AG10803 (cell line): ENCODE data around the gene SCN5A.
"Not testable (repeated sequence)": the region's sequence is repeated elsewhere in the genome, so short reads cannot be mapped to it uniquely, and the experiment has no call there.

Experiments
- DNase-seq: peaks from one replicate; pipeline ENCODE4 v3.0.0; 2010; ENCODE audit warnings: low read depth
- H3K4me3 ChIP-seq: 2 replicates; pipeline ENCODE4 v1.5.1; 2011; ENCODE audit warnings: mild to moderate bottlenecking, low read length, control low read depth
- TF ChIP-seq, protein P1 (sequence below): conservative IDR thresholded peaks from 2 replicates; pipeline ENCODE4 v1.5.1; 2011; ENCODE audit warnings: mild to moderate bottlenecking, low read length, control low read depth, inconsistent platforms

Gene SCN5A

DNA sequence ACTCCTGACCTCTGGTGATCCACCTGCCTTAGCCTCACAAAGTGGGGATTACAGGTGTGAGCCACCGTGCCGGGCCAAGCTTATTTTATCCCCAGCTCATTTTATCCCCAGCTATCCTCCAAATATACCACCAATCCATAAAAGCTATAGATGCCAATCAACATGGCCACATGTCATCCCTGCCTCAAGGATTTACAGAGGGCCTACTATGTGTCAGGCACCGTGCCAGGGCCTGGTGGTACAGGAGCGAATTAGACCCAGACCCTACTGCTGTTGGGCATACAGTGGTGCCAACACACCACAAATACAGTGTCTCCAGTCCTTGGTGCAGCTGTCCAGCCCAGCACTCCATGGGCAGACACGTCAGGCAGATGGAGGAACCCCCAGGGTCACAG, 73.4 kb downstream of the SCN5A start:
- TF ChIP-seq, protein P1, sequence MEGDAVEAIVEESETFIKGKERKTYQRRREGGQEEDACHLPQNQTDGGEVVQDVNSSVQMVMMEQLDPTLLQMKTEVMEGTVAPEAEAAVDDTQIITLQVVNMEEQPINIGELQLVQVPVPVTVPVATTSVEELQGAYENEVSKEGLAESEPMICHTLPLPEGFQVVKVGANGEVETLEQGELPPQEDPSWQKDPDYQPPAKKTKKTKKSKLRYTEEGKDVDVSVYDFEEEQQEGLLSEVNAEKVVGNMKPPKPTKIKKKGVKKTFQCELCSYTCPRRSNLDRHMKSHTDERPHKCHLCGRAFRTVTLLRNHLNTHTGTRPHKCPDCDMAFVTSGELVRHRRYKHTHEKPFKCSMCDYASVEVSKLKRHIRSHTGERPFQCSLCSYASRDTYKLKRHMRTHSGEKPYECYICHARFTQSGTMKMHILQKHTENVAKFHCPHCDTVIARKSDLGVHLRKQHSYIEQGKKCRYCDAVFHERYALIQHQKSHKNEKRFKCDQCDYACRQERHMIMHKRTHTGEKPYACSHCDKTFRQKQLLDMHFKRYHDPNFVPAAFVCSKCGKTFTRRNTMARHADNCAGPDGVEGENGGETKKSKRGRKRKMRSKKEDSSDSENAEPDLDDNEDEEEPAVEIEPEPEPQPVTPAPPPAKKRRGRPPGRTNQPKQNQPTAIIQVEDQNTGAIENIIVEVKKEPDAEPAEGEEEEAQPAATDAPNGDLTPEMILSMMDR, result no peak
- DNase-seq, result no peak
- no peak overlapping the region for H3K4me3 ChIP-seq

GRCh38 chr3:38575279-38575843, 74.1 kb downstream of the SCN5A start:
- TF ChIP-seq, protein P1, result no peak
- DNase-seq, result no peak

GRCh38 chr3:38574411-38575278, 74.8 kb downstream of the SCN5A start:
- TF ChIP-seq, protein P1, result no peak
- H3K4me3 ChIP-seq, result no peak overlapping the region
- DNase-seq, result no peak

More at GRCh38 chr3:38575279-38575843, 74.1 kb downstream of the SCN5A start:
- no peak overlapping the region for H3K4me3 ChIP-seq

- no peak overlapping the region for H3K4me3 ChIP-seq
- TF ChIP-seq, protein P1, result no peak
These were observed 75.9 kb downstream of the SCN5A start for GRCh38 chr3:38573556-38573955.

DNA sequence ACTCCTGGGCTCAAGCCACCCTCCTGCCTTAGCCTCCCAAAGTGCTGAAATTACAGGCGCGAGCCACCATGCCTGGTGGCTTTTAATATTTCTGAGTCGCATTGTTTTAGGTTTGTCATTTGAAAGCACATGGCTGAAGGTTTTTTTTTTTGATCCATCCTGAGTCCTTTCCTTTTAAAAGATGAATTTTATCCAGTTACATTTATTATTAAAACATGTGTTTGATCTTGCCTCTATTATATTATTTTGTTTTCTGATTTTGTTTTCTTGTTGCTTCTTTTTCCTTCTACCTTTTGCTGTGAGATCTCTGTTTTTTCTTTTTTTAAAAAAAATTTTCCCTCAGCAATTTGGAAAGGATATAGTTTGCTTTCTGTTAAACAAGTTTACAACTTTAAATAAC, 76.4 kb downstream of the SCN5A start:
- TF ChIP-seq, protein P1, result no peak
- DNase-seq, result no peak
- no peak overlapping the region for H3K4me3 ChIP-seq

More at GRCh38 chr3:38573556-38573955, 75.9 kb downstream of the SCN5A start:
- no peak for DNase-seq

GRCh38 chr3:38567498-38567897, 82.0 kb downstream of the SCN5A start:
- TF ChIP-seq, protein P1, result no peak
- no peak for DNase-seq
- no peak overlapping the region for H3K4me3 ChIP-seq

DNA sequence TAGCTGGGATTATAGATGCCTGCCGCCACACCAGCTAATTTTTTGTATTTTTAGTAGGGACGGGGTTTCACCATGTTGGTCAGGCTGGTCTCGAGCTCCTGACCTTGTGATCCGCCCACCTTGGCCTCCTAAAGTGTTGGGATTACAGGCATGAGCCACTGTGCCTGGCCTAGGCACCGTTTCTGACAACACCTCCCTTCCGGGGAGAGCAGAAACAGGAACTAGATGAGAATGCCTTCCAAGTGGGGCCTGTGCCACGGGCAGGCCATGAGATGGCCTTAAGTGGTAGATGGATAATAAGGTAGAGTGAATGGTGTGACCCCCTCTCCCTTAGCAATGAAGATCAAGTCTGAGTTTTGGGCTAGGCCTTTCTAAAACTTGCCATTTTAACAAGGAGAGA, 82.7 kb downstream of the SCN5A start:
- not testable (repeated sequence) for H3K4me3 ChIP-seq, DNase-seq
